B cell (primary cell): ENCODE results near the gene PHAX. TPM values are rescaled to one million over a fixed set of nuclear protein-coding genes. Genes with fewer than 3 reads are reported as not detected.

Experiments
- ATAC-seq: fragments of 200-7000 bp; cut with Tn5 transposase; one replicate; pipeline ENCODE4 v1.10.0; 2021; ENCODE audit warnings: low read depth, mild to moderate bottlenecking, moderate number of reproducible peaks, moderate library complexity
- CTCF ChIA-PET: fragments of 350-600 bp; sonication (Branson Sonifier 250); formaldehyde crosslinking; loops from one replicate; lab custom pipeline; 2021; ENCODE audit warnings: antibody characterized with exemption, inconsistent platforms; lab: Charles Lee
- POLR2A ChIA-PET: fragments of 350-600 bp; sonication (Branson Sonifier 250); formaldehyde crosslinking; loops from one replicate; lab custom pipeline; 2021; ENCODE audit warnings: antibody characterized with exemption; lab: Charles Lee
- DNase-seq: peaks from one replicate; pipeline ENCODE4 v3.0.0; 2013
- H2AFZ ChIP-seq: 2 replicates; pipeline ENCODE4 v1.6.1; 2012; ENCODE audit warnings: mild to moderate bottlenecking, low read depth, low read length; ENCODE audit not compliant: insufficient read depth, poor library complexity, severe bottlenecking
- H3K27ac ChIP-seq, 2 donors: 1 replicate in 1 of 2; 2 replicates in 1 of 2; pipeline ENCODE4 v1.5.1; 2012 to 2013; ENCODE audit warnings: low read length in 2 of 2, mild to moderate bottlenecking in 2 of 2, moderate library complexity in 1 of 2
- H3K27me3 ChIP-seq, 4 experiments: fragments of 200-600 bp in 1 of 4; sonication (generic) in 1 of 4; replicated peaks in 1 of 4; 1 replicate in 2 of 4; 2 replicates in 2 of 4; pipeline versions ENCODE4 v1.6.1 to v1.7.0; 2013 to 2016; ENCODE audit warnings: low read length in 3 of 4, mild to moderate bottlenecking in 2 of 4, mixed read lengths in 1 of 4, moderate library complexity in 1 of 4; ENCODE audit not compliant: insufficient read depth in 4 of 4, control insufficient read depth in 3 of 4; ENCODE audit errors: control extremely low read depth in 1 of 4
- H3K36me3 ChIP-seq, 2 experiments: replicated peaks in 1 of 2; 1 replicate in 1 of 2; 2 replicates in 1 of 2; pipeline versions ENCODE4 v1.6.1 to v1.7.1; 2013; ENCODE audit warnings: low read length in 1 of 2; ENCODE audit not compliant: insufficient read depth in 2 of 2, control insufficient read depth in 1 of 2; ENCODE audit errors: control extremely low read depth in 1 of 2, extremely low read depth in 1 of 2
- H3K4me1 ChIP-seq, 2 donors: fragments of 200-600 bp in 1 of 2; sonication (generic) in 1 of 2; 1 replicate in 1 of 2; 2 replicates in 1 of 2; pipeline versions ENCODE4 v1.5.1 to v1.6.1; 2013 to 2017; ENCODE audit warnings: low read length in 2 of 2; ENCODE audit not compliant: control insufficient read depth in 2 of 2, insufficient read depth in 2 of 2
- H3K4me2 ChIP-seq: replicated peaks from 2 replicates; pipeline ENCODE3; 2012; ENCODE audit warnings: mild to moderate bottlenecking, low read depth, low read length; ENCODE audit not compliant: poor library complexity, severe bottlenecking
- H3K4me3 ChIP-seq, 5 experiments: fragments of 200-600 bp in 1 of 5; sonication (generic) in 1 of 5; 1 replicate in 3 of 5; 2 replicates in 2 of 5; pipeline versions ENCODE4 v1.5.1 to v1.7.0; 2011 to 2016; ENCODE audit warnings: low read length in 4 of 5, mild to moderate bottlenecking in 4 of 5, low read depth in 2 of 5, control low read depth in 1 of 5, moderate library complexity in 1 of 5; ENCODE audit not compliant: insufficient read depth in 1 of 5; ENCODE audit errors: control extremely low read depth in 1 of 5, extremely low read depth in 1 of 5
- H3K79me2 ChIP-seq: fragments of 200-600 bp; sonication (generic); one replicate; pipeline ENCODE4 v1.6.0; 2016; ENCODE audit warnings: low read length; ENCODE audit not compliant: control insufficient read depth, insufficient read depth
- H3K9ac ChIP-seq: fragments of 200-600 bp; sonication (generic); 2 replicates; pipeline ENCODE4 v1.6.1; 2017; ENCODE audit warnings: mild to moderate bottlenecking, low read length, moderate library complexity
- H3K9me3 ChIP-seq, 3 donors: one replicate each; pipeline versions ENCODE4 v1.6.1 to v1.7.1; 2013; ENCODE audit warnings: low read length in 2 of 3; ENCODE audit not compliant: control insufficient read depth in 2 of 3, insufficient read depth in 1 of 3; ENCODE audit errors: control extremely low read depth in 1 of 3
- H4K20me1 ChIP-seq: 2 replicates; pipeline ENCODE4 v1.6.0; 2012; ENCODE audit warnings: mild to moderate bottlenecking, low read length; ENCODE audit not compliant: insufficient read depth, control insufficient read depth, poor library complexity, severe bottlenecking
- H3K27ac Mint-ChIP-seq: one replicate; pipeline ENCODE4 v1.8.0; 2021; ENCODE audit warnings: mixed read lengths
- H3K27me3 Mint-ChIP-seq: one replicate; pipeline ENCODE4 v1.8.0; 2021; ENCODE audit warnings: mixed read lengths
- H3K4me1 Mint-ChIP-seq: one replicate; pipeline ENCODE4 v1.8.0; 2021; ENCODE audit warnings: mixed read lengths
- H3K4me3 Mint-ChIP-seq: one replicate; pipeline ENCODE4 v1.8.0; 2021; ENCODE audit warnings: mixed read lengths
- H3K9me3 Mint-ChIP-seq: one replicate; pipeline ENCODE4 v1.8.0; 2022; ENCODE audit warnings: mixed read lengths; ENCODE audit not compliant: insufficient read depth
- CTCF ChIP-seq: fragments of 200-600 bp; IDR thresholded peaks from one replicate; pipeline ENCODE4 v1.8.0; 2022; ENCODE audit warnings: antibody characterized with exemption, mild to moderate bottlenecking
- EZH2 ChIP-seq: IDR thresholded peaks from 2 replicates; pipeline ENCODE4 v1.6.1; 2012; ENCODE audit warnings: borderline replicate concordance, low read depth, mild to moderate bottlenecking, moderate library complexity, low read length; ENCODE audit not compliant: insufficient read depth, poor library complexity, severe bottlenecking
- WGBS: methylation state at CpG from one replicate; pipeline ENCODE4 v1.1.5; 2013; ENCODE audit warnings: missing lambda C conversion rate; ENCODE audit not compliant: insufficient coverage; 5-methylcytosine and 5-hydroxymethylcytosine counted together
- intact Hi-C: fragments of 100-400 bp; cut with micrococcal nuclease; formaldehyde crosslinking; loops from one replicate; pipeline ENCODE4 v1.10.0; 2022
- polyA plus RNA-seq: library from polyadenylated mRNA; depleted of rRNA; stranded (reverse); fragments of >200 nt; gene quantifications from 2 replicates; pipeline ENCODE4 v1.2.3, GENCODE V29; 2012
- total RNA-seq, 2 donors: library from RNA; stranded (reverse); fragments of 120-200 nt in 1 of 2; gene quantifications; 1 replicate in 1 of 2; 2 replicates in 1 of 2; pipeline versions ENCODE4 v1.2.3 to v1.2.4, GENCODE V29; 2013 to 2022

PHAX gene
- total and polyA plus RNA-seq, 2 donors (not counting 1 experiment from before 2014, with no cell fraction given) = 7.1 to 43.9 TPM

GRCh38 chr5:126577415-126577814 lies 23.3 kb upstream of the PHAX start:
- WGBS = 90% methylated on average over 2 of the region's 5 CpGs
- H3K27ac ChIP-seq = no peak overlapping the region
- ChIA-PET CTCF (no interaction called here), POLR2A (no interaction called here)
- Mint-ChIP-seq H3K9me3 (no peaks in the 10 kb centered on the region), H3K4me3 (no peak overlapping the region), H3K4me1 (no peaks in the 10 kb centered on the region), H3K27ac (no peak overlapping the region), H3K27me3 (no peaks in the 10 kb centered on the region)
- H3K4me3 ChIP-seq = no peak overlapping the region
- intact Hi-C loops = no loop called here
- H2AFZ ChIP-seq = no peak overlapping the region
- no peak for ATAC-seq
- H3K27me3 ChIP-seq = no peaks in the 10 kb centered on the region
- no peaks in the 10 kb centered on the region for H3K79me2 ChIP-seq
- no peak overlapping the region for H3K9ac ChIP-seq
- H3K9me3 ChIP-seq = no peaks in the 10 kb centered on the region
- no peaks in the 10 kb centered on the region for H4K20me1 ChIP-seq
- no peaks in the 10 kb centered on the region for H3K36me3 ChIP-seq
- no peak overlapping the region for H3K4me2 ChIP-seq
- no peak for DNase-seq
- no peaks in the 10 kb centered on the region for H3K4me1 ChIP-seq
- TF ChIP-seq CTCF (no peak), EZH2 (no peak)

DNA sequence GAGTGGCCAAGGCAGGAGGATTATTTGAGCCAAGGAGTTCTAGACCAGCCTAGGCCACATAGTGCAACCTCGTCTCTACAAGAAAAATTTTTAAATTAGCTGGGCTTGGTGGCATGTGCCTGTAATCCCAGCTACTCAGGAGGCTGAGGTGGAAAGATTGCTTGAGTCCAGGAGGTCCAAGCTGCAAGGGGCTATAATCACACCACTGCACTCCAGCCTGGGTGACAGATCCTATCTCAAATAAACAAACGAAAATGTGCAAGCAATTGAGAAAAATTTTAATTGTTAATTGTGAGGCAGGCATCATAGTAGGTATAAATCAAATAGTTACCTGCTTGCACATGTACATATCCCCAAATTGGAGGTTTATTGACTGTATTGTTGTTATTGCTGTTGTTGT lies 21.0 kb upstream of the PHAX start:
- H3K27ac Mint-ChIP-seq = no peak overlapping the region
- TF ChIP-seq CTCF = no peak
- no peak for TF ChIP-seq EZH2
- H3K27ac ChIP-seq = no peak overlapping the region
- no peak overlapping the region for H3K4me2 ChIP-seq
- no peaks in the 10 kb centered on the region for H3K79me2 ChIP-seq
- intact Hi-C loops = no loop called here
- H3K4me3 ChIP-seq = no peak overlapping the region
- no peaks in the 10 kb centered on the region for H3K9me3 Mint-ChIP-seq
- no peaks in the 10 kb centered on the region for H3K9me3 ChIP-seq
- POLR2A ChIA-PET = no interaction called here
- no peaks in the 10 kb centered on the region for H3K4me1 Mint-ChIP-seq
- no peaks in the 10 kb centered on the region for H3K27me3 ChIP-seq
- no peaks in the 10 kb centered on the region for H3K36me3 ChIP-seq
- DNase-seq = no peak
- no peak for ATAC-seq
- H3K9ac ChIP-seq = no peak overlapping the region
- CTCF ChIA-PET = interaction anchor here (0.9 kb wide), 1 partner anchor 26 kb away, joined by 3 read pairs; no protein-coding TSS in a partner anchor
- no peaks in the 10 kb centered on the region for H4K20me1 ChIP-seq
- no peaks in the 10 kb centered on the region for H3K27me3 Mint-ChIP-seq
- no CpG with 5 or more reads among the region's 2 CpGs for WGBS
- no peak overlapping the region for H2AFZ ChIP-seq
- H3K4me3 Mint-ChIP-seq = no peak overlapping the region
- H3K4me1 ChIP-seq = no peaks in the 10 kb centered on the region
